ENCODE results near the gene BACH1. TPM values are rescaled to one million over a fixed set of nuclear protein-coding genes. Genes with fewer than 3 reads are reported as not detected.

The BACH1 gene
- total RNA-seq, 2 experiments from 2014 or later = 27.3 to 28.2 TPM

DNA sequence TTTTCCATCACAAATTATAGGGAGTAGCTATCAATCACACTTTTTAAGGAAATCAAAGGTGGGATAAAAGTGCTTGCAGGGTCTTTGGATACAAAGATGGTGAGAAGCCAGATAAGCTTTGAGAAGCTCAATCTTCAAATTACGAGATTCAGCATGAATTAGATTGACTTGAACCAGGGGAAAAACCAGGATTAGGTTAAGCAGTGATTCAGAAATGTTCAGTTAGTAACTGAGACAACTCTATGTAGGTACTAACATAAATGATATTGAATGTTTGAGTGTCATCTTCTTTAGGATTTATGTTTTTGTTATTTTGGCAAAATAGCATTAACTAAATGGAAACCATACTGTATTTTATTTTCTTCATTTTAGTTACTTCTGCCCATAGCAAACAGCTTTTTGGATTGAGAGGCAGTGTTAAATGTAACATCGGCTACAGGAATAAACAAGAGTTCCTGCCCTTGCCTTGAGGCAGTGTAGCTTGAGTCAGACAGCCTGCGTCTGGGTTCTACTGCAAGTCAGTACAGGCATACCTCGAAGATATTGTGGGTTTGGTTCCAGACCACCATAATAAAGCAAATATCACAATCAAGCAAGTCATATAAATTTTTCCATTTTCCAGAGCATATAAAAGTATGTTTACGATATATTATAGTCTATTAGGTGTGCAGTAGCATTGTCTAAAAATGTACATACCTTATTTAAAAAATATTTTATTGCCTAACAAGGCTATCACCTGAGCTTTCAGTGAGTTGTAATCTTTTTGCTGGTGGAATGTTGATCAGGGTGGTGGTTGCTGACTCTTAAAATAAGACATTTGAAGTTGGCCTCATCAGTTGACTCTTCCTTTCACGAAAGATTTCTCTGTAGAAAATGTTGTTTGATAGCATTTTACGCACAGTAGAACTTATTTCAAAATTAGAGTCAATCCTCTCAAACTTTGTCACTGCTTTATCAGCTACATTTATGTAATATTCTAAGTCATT is 36.9 kb upstream of the BACH1 start:
- H3K27ac Mint-ChIP-seq = no peak overlapping the region
- peaks cover 4% of the 10 kb centered on the region for H3K9me3 Mint-ChIP-seq
- intact Hi-C loops (cut with micrococcal nuclease) = no loop called here
- no peak for DNase-seq
- ChIA-PET POLR2A (no interaction called here), CTCF (interaction anchor here (1.2 to 1.9 kb wide), 2 partner anchors 13 to 73 kb away, joined by 4 read pairs; no protein-coding TSS in a partner anchor)
- ATAC-seq = no peak
- no peak overlapping the region for H3K4me3 Mint-ChIP-seq
- peaks cover 4% of the 10 kb centered on the region for H3K36me3 Mint-ChIP-seq (ENCODE audit: low read depth)
- H3K27me3 Mint-ChIP-seq = no peaks in the 10 kb centered on the region
- TF ChIP-seq CTCF (IDR thresholded peaks at IDR 0.05) = no peak
- peaks cover 9% of the 10 kb centered on the region for H3K4me1 Mint-ChIP-seq (ENCODE audit: low read depth)

- DNase-seq (no peak), ATAC-seq (no peak)
- intact Hi-C loops (cut with micrococcal nuclease) = no loop called here
- ChIA-PET POLR2A (no interaction called here), CTCF (no interaction called here)
- no peak for TF ChIP-seq CTCF (IDR thresholded peaks at IDR 0.05)
- Mint-ChIP-seq H3K36me3 (ENCODE audit: low read depth) (peaks cover 4% of the 10 kb centered on the region), H3K27me3 (no peaks in the 10 kb centered on the region), H3K27ac (no peak overlapping the region), H3K9me3 (peaks cover 4% of the 10 kb centered on the region), H3K4me1 (ENCODE audit: low read depth) (peaks cover 9% of the 10 kb centered on the region), H3K4me3 (no peak overlapping the region)
Measured at GRCh38 chr21:29264721-29265120, 34.0 kb upstream of the BACH1 start.

GRCh38 chr21:29265690-29266479 is 32.8 kb upstream of the BACH1 start:
- Mint-ChIP-seq H3K27me3 (no peaks in the 10 kb centered on the region), H3K36me3 (ENCODE audit: low read depth) (peaks cover 4% of the 10 kb centered on the region), H3K9me3 (peaks cover 4% of the 10 kb centered on the region), H3K4me1 (ENCODE audit: low read depth) (peaks cover 9% of the 10 kb centered on the region), H3K27ac (peak overlapping the region; percentile 81), H3K4me3 (no peak overlapping the region)
- ChIA-PET CTCF (interaction anchor here (1.0 kb wide), 1 partner anchor 22 kb away, joined by 3 read pairs; no protein-coding TSS in a partner anchor), POLR2A (interaction anchor here (0.8 to 1.4 kb wide), 2 partner anchors 11 to 20 kb away, joined by 3 to 4 read pairs; no protein-coding TSS in a partner anchor)
- no peak for TF ChIP-seq CTCF (IDR thresholded peaks at IDR 0.05)
- DNase-seq = peak; percentile 78
- intact Hi-C loops (cut with micrococcal nuclease) = no loop called here
- peak; percentile 93 for ATAC-seq

DNA sequence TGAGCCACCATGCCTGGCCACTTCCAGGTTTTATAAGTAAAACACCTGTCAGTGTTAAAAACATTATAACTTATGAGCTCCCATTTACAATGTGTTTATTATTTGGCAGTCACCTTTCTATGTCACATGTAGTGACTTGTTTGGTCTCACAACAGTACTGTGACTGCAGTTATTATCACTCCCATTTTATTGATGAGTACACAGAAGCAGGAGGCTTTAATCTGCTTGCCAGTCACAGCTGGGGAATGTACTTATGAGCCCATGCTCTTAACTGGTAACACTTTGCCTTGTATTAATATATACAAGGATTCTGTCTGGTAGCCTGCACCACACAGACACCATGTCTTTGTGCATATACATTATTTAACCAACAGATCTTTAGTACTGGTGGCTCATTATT is 31.1 kb upstream of the BACH1 start:
- Mint-ChIP-seq H3K4me3 (no peak overlapping the region), H3K4me1 (ENCODE audit: low read depth) (peaks cover 9% of the 10 kb centered on the region), H3K27ac (no peak overlapping the region), H3K27me3 (no peaks in the 10 kb centered on the region), H3K36me3 (ENCODE audit: low read depth) (peaks cover 4% of the 10 kb centered on the region), H3K9me3 (peaks cover 4% of the 10 kb centered on the region)
- DNase-seq = no peak
- POLR2A ChIA-PET = interaction anchor here (0.7 to 1.4 kb wide), 2 partner anchors 12 to 22 kb away, joined by 3 to 4 read pairs; no protein-coding TSS in a partner anchor
- intact Hi-C loops (cut with micrococcal nuclease) = no loop called here
- no peak for ATAC-seq
- CTCF ChIA-PET = no interaction called here
- TF ChIP-seq CTCF (IDR thresholded peaks at IDR 0.05) = no peak
